Neutrophil (primary cell): ENCODE results near the gene GPN2.
A peak's percentile ranks its signal among the peaks of the same experiment; 100 is the strongest.

Experiments
- H3K27ac ChIP-seq: fragments of 200-600 bp; sonication (generic); 2 replicates; pipeline ENCODE4 v1.5.1; 2016; ENCODE audit warnings: mild to moderate bottlenecking, moderate library complexity
- H3K27me3 ChIP-seq: fragments of 200-600 bp; sonication (generic); 2 replicates; pipeline ENCODE4 v1.6.0; 2016; ENCODE audit warnings: mild to moderate bottlenecking
- H3K36me3 ChIP-seq: fragments of 200-600 bp; sonication (generic); 2 replicates; pipeline ENCODE4 v1.5.1; 2017
- H3K4me1 ChIP-seq, 2 experiments: fragments of 200-600 bp in 1 of 2; sonication (generic) in 1 of 2; 1 replicate in 1 of 2; 2 replicates in 1 of 2; pipeline versions ENCODE4 v1.5.1 to v1.6.1; 2013 to 2016; ENCODE audit warnings: low read depth in 1 of 2, low read length in 1 of 2, mild to moderate bottlenecking in 1 of 2, moderate library complexity in 1 of 2; ENCODE audit not compliant: control insufficient read depth in 1 of 2, insufficient read depth in 1 of 2
- H3K4me3 ChIP-seq, 2 experiments: fragments of 200-600 bp in 1 of 2; sonication (generic) in 1 of 2; 1 replicate in 1 of 2; 2 replicates in 1 of 2; pipeline ENCODE4 v1.5.1; 2013 to 2016; ENCODE audit warnings: low read depth in 1 of 2, low read length in 1 of 2, mild to moderate bottlenecking in 1 of 2, moderate library complexity in 1 of 2
- H3K9me3 ChIP-seq: fragments of 200-600 bp; sonication (generic); 2 replicates; pipeline ENCODE4 v1.5.1; 2016
- CTCF ChIP-seq: fragments of 200-600 bp; sonication (generic); IDR thresholded peaks from 2 replicates; pipeline ENCODE4 v1.5.1; 2016; ENCODE audit warnings: antibody characterized with exemption

The GPN2 gene

DNA sequence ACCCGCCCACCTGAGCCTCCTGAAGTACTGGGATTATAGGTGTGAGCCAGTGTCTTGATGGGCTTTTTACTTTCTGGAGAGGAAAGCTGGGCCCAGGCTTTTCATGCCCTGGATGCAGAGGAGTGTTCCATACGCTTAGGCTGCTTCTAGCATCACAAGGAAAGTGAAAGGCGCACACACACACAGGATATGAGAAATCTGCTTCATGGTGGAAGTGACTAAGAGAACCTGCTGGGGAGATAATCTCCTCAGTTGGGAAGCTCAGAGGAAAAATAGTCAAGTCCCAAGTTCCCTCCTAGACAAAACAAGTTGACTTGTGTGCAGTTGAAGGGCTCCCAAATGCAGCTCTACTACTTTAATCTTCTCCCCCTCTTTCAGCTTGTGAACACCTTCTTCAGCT is 33.6 kb upstream of the GPN2 start:
- H3K27ac ChIP-seq: no peak overlapping the region
- H3K9me3 ChIP-seq: no peaks in the 10 kb centered on the region
- peaks cover 13 to 16% of the 10 kb centered on the region in 2 experiments for H3K4me1 ChIP-seq
- H3K4me3 ChIP-seq: no peak overlapping the region
- peaks cover 20% of the 10 kb centered on the region for H3K36me3 ChIP-seq
- no peaks in the 10 kb centered on the region for H3K27me3 ChIP-seq
- TF ChIP-seq CTCF: no peak

DNA sequence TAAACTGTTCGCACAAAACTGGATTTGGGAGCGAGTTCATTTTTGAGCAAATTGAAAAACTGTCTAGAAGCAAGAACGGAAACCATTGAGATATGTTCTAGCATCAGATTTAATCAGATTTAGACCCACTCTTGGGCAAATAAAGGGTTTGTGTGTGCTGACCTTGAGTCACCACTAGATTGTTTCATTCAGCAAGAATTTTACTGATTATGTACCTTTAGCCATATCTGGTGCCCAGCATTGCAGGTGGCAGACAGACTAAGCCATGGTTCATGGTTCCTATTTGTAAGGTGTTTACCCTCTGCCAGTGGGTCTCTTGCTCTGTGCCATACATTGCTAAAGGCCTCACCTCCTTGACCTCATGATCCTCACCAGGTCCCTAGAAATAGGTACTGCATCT is 32.8 kb upstream of the GPN2 start:
- H3K27ac ChIP-seq: no peak overlapping the region
- no peak for TF ChIP-seq CTCF
- no peaks in the 10 kb centered on the region for H3K9me3 ChIP-seq
- H3K27me3 ChIP-seq: no peaks in the 10 kb centered on the region
- H3K4me1 ChIP-seq: peaks cover 13 to 16% of the 10 kb centered on the region in 2 experiments
- no peak overlapping the region for H3K4me3 ChIP-seq
- H3K36me3 ChIP-seq: peaks cover 17% of the 10 kb centered on the region

- no peak overlapping the region for H3K27ac ChIP-seq
- no peaks in the 10 kb centered on the region for H3K9me3 ChIP-seq
- peak overlapping the region; percentile 94 to 98 for H3K4me3 ChIP-seq
- H3K4me1 ChIP-seq: peaks cover 13 to 16% of the 10 kb centered on the region in 2 experiments
- TF ChIP-seq CTCF: no peak
- no peaks in the 10 kb centered on the region for H3K27me3 ChIP-seq
- H3K36me3 ChIP-seq: peaks cover 13% of the 10 kb centered on the region
These were observed 32.3 kb upstream of the GPN2 start for GRCh38 chr1:26922431-26922729.

DNA sequence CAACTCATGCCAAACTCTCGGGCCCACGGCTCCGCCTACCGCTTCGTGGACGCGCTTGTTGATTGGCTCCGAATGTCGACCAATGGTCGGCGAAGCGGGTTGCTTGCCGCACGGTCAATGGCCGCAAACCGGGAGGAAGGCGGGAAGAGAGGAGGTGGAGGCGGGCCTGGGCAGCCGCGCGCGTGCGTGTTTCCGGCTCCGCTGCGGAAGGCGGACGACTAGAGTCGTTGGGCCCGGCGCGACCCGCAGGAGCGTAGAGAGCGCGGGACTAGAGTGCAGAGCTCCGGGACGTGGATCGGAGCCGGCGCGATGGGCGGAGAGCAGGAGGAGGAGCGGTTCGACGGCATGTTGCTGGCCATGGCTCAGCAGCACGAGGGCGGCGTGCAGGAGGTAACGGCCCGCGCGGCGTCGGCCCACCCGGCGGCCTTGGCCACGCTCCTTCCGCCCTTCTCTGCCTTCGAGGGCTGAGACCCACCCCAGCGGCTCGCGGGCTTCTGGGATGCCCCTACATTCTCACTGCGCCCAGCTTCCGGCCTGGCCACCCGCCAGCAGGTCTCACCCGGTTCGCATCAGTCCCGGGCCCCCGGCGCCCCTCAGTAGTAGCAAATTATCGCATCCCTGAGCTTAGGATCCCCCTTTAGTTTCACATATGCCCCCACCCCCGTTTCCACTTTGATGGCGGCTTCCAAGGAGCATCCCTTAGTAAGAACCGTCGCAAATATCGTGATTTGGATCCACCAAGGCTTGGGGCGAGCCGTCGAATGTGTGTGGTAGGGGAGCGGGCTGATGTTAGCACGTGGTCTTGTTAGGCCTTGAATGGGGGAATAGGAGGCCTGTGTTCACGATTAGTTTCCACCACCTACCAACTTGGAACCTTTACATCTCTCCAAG is 31.7 kb upstream of the GPN2 start, which contains the start of gene NUDC:
TSS of gene NUDC (plus strand) at position 204 of the 891 bp plus-strand sequence. CDS start at position 310, 106 bp downstream.
- TF ChIP-seq CTCF: peak; percentile 32
- H3K9me3 ChIP-seq: no peaks in the 10 kb centered on the region
- peaks cover 10% of the 10 kb centered on the region for H3K36me3 ChIP-seq
- H3K4me1 ChIP-seq: peaks cover 13 to 16% of the 10 kb centered on the region in 2 experiments
- H3K27ac ChIP-seq: peak within 1 kb of the TSS; percentile 67
- H3K27me3 ChIP-seq: no peaks in the 10 kb centered on the region
- H3K4me3 ChIP-seq: peak within 1 kb of the TSS; percentile 94 to 98

DNA sequence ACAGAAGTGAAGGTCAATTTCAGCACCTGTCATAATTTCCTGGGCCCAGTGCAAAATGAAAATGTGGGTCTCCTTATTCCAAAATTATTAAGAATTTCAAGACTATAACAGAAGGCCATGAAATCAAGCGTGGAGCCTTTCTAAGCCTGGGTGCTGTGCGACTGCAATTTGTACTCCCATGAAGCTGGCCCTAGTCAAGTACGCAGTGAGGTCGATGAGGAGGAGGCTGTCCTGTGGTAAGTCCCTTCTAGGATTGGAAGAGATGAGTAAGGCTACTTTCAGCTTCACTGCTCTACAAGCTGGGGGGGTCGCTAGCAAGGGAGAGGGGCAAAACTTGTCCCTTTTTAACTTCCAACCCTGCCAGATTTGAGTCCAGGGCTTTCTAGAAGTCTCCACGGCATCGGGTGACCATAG is 31.1 kb upstream of the GPN2 start:
- H3K4me1 ChIP-seq: peaks cover 13 to 16% of the 10 kb centered on the region in 2 experiments
- peaks cover 6% of the 10 kb centered on the region for H3K36me3 ChIP-seq
- no peaks in the 10 kb centered on the region for H3K9me3 ChIP-seq
- H3K4me3 ChIP-seq: peak overlapping the region; percentile 94 to 98
- H3K27me3 ChIP-seq: no peaks in the 10 kb centered on the region
- peak overlapping the region; percentile 67 for H3K27ac ChIP-seq
- TF ChIP-seq CTCF: no peak
